RWPE1 (cell line): Measurements from ENCODE around the gene COL7A1.

Source experiments
- CTCF ChIA-PET: fragments of 350-600 bp; sonication (Branson Sonifier 250); formaldehyde crosslinking; extraction: SDS; loops from one replicate; lab custom pipeline; 2021; lab: Yijun Ruan, JAX
- POLR2A ChIA-PET: fragments of 400-600 bp; formaldehyde crosslinking; extraction: SDS; loops from one replicate; lab custom pipeline; 2020; ENCODE audit warnings: antibody characterized with exemption; ENCODE audit not compliant: low non-redundant PET; lab: Yijun Ruan, JAX
- DNase-seq: peaks from one replicate; pipeline ENCODE4 v3.0.0; 2012; ENCODE audit warnings: low spot score
- H3K27ac ChIP-seq: fragments of 450-650 bp; 2 replicates; pipeline ENCODE4 v1.5.1; 2017
- TF ChIP-seq, protein P1 (sequence below): fragments of 450-650 bp; conservative IDR thresholded peaks from 2 replicates; pipeline ENCODE4 v1.5.1; 2017; ENCODE audit warnings: low read depth, mild to moderate bottlenecking

The COL7A1 gene

DNA sequence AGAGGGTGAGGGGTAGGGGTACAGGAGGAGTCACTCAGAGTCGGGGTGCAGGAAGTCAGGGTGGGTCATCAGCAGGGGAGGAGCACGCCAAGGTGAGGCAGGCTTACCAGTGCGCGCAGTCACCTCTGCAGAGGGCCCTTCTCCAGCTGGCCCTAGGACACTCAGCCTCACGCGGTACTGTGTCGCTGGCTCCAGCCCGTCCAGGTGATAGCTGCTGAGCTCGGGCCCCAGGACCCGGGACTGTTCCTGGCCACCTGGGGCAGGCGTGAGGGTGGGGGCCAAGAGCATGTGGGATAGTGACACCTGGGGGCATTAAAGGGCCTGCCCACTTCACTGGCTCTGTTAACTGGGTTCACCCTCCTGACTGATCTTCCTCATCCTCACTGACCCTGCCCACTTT, 7.4 kb downstream of the COL7A1 start:
- H3K27ac ChIP-seq, result peak overlapping the region; percentile 100
- TF ChIP-seq, protein P1, sequence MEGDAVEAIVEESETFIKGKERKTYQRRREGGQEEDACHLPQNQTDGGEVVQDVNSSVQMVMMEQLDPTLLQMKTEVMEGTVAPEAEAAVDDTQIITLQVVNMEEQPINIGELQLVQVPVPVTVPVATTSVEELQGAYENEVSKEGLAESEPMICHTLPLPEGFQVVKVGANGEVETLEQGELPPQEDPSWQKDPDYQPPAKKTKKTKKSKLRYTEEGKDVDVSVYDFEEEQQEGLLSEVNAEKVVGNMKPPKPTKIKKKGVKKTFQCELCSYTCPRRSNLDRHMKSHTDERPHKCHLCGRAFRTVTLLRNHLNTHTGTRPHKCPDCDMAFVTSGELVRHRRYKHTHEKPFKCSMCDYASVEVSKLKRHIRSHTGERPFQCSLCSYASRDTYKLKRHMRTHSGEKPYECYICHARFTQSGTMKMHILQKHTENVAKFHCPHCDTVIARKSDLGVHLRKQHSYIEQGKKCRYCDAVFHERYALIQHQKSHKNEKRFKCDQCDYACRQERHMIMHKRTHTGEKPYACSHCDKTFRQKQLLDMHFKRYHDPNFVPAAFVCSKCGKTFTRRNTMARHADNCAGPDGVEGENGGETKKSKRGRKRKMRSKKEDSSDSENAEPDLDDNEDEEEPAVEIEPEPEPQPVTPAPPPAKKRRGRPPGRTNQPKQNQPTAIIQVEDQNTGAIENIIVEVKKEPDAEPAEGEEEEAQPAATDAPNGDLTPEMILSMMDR, result no peak
- CTCF ChIA-PET, result no interaction called here
- DNase-seq, result no peak
- POLR2A ChIA-PET, result no interaction called here

DNA sequence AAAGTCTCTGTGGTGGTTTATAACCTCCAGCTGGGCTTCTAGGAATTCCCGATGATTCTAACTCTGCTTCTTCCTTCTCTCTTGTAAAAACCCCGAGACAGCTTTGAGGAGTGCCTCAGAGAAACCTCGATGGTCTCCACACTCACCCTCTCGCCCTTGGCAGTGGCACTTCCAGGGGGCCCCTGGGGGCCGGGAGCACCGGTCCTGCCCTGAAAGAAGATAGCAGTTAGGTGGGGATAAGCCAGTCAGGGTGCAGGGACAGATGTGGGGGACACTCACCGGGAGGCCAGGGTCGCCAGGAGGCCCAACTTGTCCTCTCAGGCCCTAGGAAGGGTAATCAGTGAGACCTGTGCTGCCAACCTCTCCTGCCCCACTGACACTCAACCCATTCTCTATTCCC, 9.7 kb downstream of the COL7A1 start:
- CTCF ChIA-PET, result no interaction called here
- no peak for DNase-seq
- POLR2A ChIA-PET, result no interaction called here
- H3K27ac ChIP-seq, result peak overlapping the region; percentile 100
- TF ChIP-seq, protein P1, result no peak

GRCh38 chr3:48584836-48585235, 10.3 kb downstream of the COL7A1 start:
- TF ChIP-seq, protein P1, result no peak
- DNase-seq, result no peak
- ChIA-PET POLR2A (no interaction called here), CTCF (no interaction called here)
- H3K27ac ChIP-seq, result peak overlapping the region; percentile 100

- DNase-seq, result no peak
- ChIA-PET CTCF (interaction anchor here (0.6 kb wide), 1 partner anchor 33 kb away, joined by 5 read pairs; no protein-coding TSS in a partner anchor), POLR2A (no interaction called here)
- TF ChIP-seq, protein P1, result no peak
- H3K27ac ChIP-seq, result peak overlapping the region; percentile 100
These were observed 13.3 kb downstream of the COL7A1 start for GRCh38 chr3:48581621-48582481.

DNA sequence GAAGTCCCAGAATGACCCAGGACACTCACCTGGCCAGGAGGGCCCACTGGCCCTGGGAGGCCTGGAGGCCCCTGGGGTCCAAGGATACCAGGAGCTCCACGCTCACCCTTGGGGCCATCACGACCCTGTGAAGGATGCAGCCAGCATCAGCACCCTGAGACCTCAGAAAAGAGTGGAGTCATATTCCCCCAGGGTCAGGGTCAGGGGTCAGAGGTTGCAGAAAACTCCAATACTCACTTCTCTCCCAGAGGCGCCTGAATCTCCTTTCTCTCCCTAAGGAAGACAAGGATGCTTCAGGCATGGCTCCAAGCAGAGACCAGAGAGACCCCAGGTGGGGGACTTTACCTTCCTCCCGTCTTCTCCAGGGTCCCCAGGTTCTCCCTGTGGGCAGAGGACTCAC, 18.5 kb downstream of the COL7A1 start:
- POLR2A ChIA-PET, result no interaction called here
- no peak for DNase-seq
- CTCF ChIA-PET, result no interaction called here
- TF ChIP-seq, protein P1, result no peak
- H3K27ac ChIP-seq, result peak overlapping the region; percentile 100

- TF ChIP-seq, protein P1, result no peak
- ChIA-PET POLR2A (no interaction called here), CTCF (no interaction called here)
- DNase-seq, result no peak
- peak overlapping the region; percentile 100 for H3K27ac ChIP-seq
These were observed 19.8 kb downstream of the COL7A1 start for GRCh38 chr3:48575366-48575765.
